MCF 10A (cell line): ENCODE measurements around the gene TAS2R41. TPM values are rescaled to one million over a fixed set of nuclear protein-coding genes. Genes with fewer than 3 reads are reported as not detected.

ENCODE experiments used
- BruUV-seq: library from RNA; stranded (reverse); fragments of 400-500 nt; replicated peaks from 2 replicates; lab custom pipeline; 2021; lab: Mats Ljungman, UMichigan
- CTCF ChIA-PET: fragments of 300-600 bp; sonication (Branson Sonifier 250); formaldehyde crosslinking; extraction: SDS; loops from one replicate; lab custom pipeline; 2021; ENCODE audit warnings: antibody characterized with exemption, inconsistent platforms; lab: Yijun Ruan, JAX
- POLR2A ChIA-PET: fragments of 300-600, 350-650 bp; sonication (Branson Sonifier 250); formaldehyde crosslinking; extraction: SDS; loops from one replicate; lab custom pipeline; 2020; ENCODE audit warnings: antibody characterized with exemption, inconsistent platforms; lab: Yijun Ruan, JAX
- DNase-seq: peaks from one replicate; pipeline ENCODE4 v3.0.0-alpha.2; 2018; ENCODE audit not compliant: unreplicated experiment
- H3K27ac Mint-ChIP-seq: one replicate; pipeline ENCODE4 v1.8.0; 2022; ENCODE audit warnings: mild to moderate bottlenecking, low read depth, mixed read lengths; ENCODE audit not compliant: unreplicated experiment
- H3K27me3 Mint-ChIP-seq: one replicate; pipeline ENCODE4 v1.8.0; 2022; ENCODE audit warnings: mixed read lengths; ENCODE audit not compliant: insufficient read depth, unreplicated experiment
- H3K36me3 Mint-ChIP-seq: one replicate; pipeline ENCODE4 v1.8.0; 2022; ENCODE audit warnings: mild to moderate bottlenecking, moderate library complexity, mixed read lengths; ENCODE audit not compliant: insufficient read depth, unreplicated experiment
- H3K4me1 Mint-ChIP-seq: one replicate; pipeline ENCODE4 v1.8.0; 2022; ENCODE audit warnings: mixed read lengths; ENCODE audit not compliant: insufficient read depth, unreplicated experiment
- H3K4me3 Mint-ChIP-seq: one replicate; pipeline ENCODE4 v1.8.0; 2022; ENCODE audit warnings: mild to moderate bottlenecking, moderate library complexity, mixed read lengths; ENCODE audit not compliant: unreplicated experiment
- H3K9me3 Mint-ChIP-seq: one replicate; pipeline ENCODE4 v1.8.0; 2022; ENCODE audit warnings: mixed read lengths; ENCODE audit not compliant: unreplicated experiment
- intact Hi-C: fragments of 100-400 bp; cut with micrococcal nuclease; formaldehyde crosslinking; loops from 2 replicates; pipeline ENCODE4 v1.14.1; 2022
- total RNA-seq: library from RNA; stranded (reverse); gene quantifications from 2 replicates; pipeline ENCODE4 v1.2.3, GENCODE V29; 2022
- TF ChIP-seq, protein P1 (sequence below): fragments of 200-600 bp; IDR thresholded peaks from one replicate; pipeline ENCODE4 v1.8.0; 2022; ENCODE audit warnings: antibody characterized with exemption, mild to moderate bottlenecking; ENCODE audit not compliant: unreplicated experiment

The TAS2R41 gene
- total RNA-seq, 1 experiment from 2014 or later, result not detected

DNA sequence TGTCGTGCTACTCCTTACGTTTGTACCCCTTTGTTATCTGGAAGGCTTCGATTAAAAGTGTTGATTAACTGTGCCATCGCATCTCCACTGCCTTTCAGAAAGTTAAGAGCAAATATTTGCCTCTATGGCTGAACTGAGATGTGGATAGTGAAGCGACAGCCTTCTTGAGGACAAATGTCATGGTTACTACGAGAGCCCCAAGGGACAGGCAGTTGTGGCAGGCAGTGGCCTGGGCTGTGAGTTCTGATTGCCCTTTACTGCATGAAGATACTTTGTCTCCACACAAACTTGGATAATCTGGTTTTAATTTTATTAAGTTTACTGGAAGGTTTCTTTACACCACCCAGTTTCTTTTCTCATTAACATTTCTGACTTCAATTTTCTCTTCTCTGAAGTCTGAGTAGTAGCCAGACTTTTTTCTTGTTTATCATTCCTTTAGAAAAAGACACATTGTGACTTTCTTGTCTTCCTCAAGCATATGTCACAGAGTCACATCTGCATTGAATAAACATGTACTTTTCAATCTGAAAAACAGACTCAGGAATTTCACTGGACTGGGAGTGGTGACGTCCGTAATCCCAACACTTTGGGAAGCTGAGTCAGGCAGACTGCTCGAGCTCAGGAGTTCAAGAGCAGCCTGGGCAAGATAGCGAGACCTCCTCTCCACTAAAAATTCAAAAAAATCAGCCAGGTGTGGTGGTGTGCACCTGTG lies 1.5 kb downstream of the TAS2R41 start:
- ChIA-PET POLR2A (no interaction called here), CTCF (interaction anchor here (3.7 kb wide), 1 partner anchor 12 kb away, joined by 18 read pairs; no protein-coding TSS in a partner anchor)
- TF ChIP-seq, protein P1, sequence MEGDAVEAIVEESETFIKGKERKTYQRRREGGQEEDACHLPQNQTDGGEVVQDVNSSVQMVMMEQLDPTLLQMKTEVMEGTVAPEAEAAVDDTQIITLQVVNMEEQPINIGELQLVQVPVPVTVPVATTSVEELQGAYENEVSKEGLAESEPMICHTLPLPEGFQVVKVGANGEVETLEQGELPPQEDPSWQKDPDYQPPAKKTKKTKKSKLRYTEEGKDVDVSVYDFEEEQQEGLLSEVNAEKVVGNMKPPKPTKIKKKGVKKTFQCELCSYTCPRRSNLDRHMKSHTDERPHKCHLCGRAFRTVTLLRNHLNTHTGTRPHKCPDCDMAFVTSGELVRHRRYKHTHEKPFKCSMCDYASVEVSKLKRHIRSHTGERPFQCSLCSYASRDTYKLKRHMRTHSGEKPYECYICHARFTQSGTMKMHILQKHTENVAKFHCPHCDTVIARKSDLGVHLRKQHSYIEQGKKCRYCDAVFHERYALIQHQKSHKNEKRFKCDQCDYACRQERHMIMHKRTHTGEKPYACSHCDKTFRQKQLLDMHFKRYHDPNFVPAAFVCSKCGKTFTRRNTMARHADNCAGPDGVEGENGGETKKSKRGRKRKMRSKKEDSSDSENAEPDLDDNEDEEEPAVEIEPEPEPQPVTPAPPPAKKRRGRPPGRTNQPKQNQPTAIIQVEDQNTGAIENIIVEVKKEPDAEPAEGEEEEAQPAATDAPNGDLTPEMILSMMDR, result no peak
- H3K27me3 Mint-ChIP-seq, result no peaks in the 10 kb centered on the region
- intact Hi-C loops, result no loop called here
- H3K27ac Mint-ChIP-seq, result no peak overlapping the region
- H3K9me3 Mint-ChIP-seq, result peaks cover 8% of the 10 kb centered on the region
- H3K4me3 Mint-ChIP-seq, result no peak overlapping the region
- H3K4me1 Mint-ChIP-seq, result no peaks in the 10 kb centered on the region
- no TSS peak for BruUV-seq
- no peaks in the 10 kb centered on the region for H3K36me3 Mint-ChIP-seq
- no peak for DNase-seq

DNA sequence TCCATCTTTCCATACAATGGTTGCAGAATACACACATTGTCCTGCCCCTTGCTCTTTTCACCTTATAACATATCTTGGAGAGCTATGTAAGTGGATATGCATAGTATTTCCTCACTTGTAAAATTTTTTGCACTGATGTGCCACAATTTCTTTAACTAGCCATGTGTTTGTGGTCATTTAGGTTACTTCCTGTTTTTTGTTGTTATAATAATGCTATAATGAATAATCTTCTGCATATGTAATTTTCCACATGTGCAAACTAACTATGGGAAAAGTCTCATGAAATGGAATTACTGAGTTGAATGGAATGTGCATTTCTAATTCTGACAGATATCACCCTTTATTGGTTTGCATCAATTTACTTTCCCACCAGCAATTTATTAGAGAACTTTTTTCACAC lies 2.8 kb downstream of the TAS2R41 start:
- POLR2A ChIA-PET, result interaction anchor here (1.4 kb wide), 1 partner anchor 9 kb away, joined by 4 read pairs; no protein-coding TSS in a partner anchor
- H3K36me3 Mint-ChIP-seq, result no peaks in the 10 kb centered on the region
- intact Hi-C loops, result no loop called here

DNA sequence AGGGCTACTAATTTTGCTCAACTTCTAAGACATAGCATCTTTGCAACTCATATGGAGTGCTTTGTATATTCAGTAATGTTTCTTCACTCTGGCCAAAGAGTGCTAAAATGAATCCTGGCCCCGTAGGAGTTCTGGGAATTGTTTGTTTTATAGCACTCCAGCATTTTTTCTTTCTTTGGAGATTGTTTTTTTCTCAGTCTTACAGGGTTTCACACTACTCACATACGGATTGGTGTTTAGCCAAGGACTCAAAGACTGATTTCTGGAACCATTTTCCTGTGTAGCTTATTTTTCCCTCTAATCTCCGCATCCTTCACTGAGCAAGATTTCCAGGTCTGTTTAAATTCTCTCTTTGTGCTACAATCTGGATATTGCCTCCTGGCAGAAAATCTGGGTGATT lies 6.4 kb downstream of the TAS2R41 start:
- intact Hi-C loops, result no loop called here
- ChIA-PET CTCF (interaction anchor here (1.2 kb wide), 1 partner anchor 243 kb away, joined by 3 read pairs; no protein-coding TSS in a partner anchor), POLR2A (no interaction called here)
- TF ChIP-seq, protein P1, result no peak
- no peak for DNase-seq
- Mint-ChIP-seq H3K27me3 (no peaks in the 10 kb centered on the region), H3K4me3 (no peak overlapping the region), H3K27ac (no peak overlapping the region), H3K4me1 (peaks cover 6% of the 10 kb centered on the region), H3K36me3 (no peaks in the 10 kb centered on the region), H3K9me3 (no peaks in the 10 kb centered on the region)
- BruUV-seq, result no TSS peak

More for the DNA sequence above, 2.8 kb downstream of the TAS2R41 start:
- no peaks in the 10 kb centered on the region for H3K9me3 Mint-ChIP-seq
- BruUV-seq, result no TSS peak
- DNase-seq, result no peak
- CTCF ChIA-PET, result interaction anchor here (3.7 kb wide), 1 partner anchor 11 kb away, joined by 18 read pairs; no protein-coding TSS in a partner anchor
- H3K4me1 Mint-ChIP-seq, result no peaks in the 10 kb centered on the region
- no peak overlapping the region for H3K27ac Mint-ChIP-seq
- no peak overlapping the region for H3K4me3 Mint-ChIP-seq
- no peaks in the 10 kb centered on the region for H3K27me3 Mint-ChIP-seq
- TF ChIP-seq, protein P1, result no peak

DNA sequence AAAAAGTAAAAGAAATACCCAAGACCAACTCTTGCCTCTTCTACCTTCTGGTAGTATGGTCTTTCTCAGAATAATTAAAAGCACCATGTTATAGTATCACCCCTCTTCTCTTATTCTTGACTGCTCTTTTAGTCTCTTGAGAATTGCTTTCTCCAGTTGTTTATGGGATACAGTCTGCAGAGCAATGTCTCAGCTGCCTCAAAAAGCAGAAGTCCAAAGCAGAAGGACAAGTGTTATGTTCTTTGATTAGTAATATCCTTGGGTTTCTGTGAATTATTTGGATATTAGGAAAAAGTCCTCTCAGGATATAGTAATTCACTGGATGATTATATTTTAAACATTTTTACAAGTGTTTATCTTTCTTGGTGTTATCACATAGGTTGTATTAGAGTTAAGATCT lies 7.4 kb downstream of the TAS2R41 start:
- BruUV-seq, result no TSS peak
- no peak for DNase-seq
- intact Hi-C loops, result no loop called here
- TF ChIP-seq, protein P1, result no peak
- no peaks in the 10 kb centered on the region for H3K27me3 Mint-ChIP-seq
- H3K4me3 Mint-ChIP-seq, result no peak overlapping the region
- H3K36me3 Mint-ChIP-seq, result no peaks in the 10 kb centered on the region
- ChIA-PET CTCF (interaction anchor here (0.6 to 0.7 kb wide), 2 partner anchors 270 to 457 kb away, joined by 3 read pairs; no protein-coding TSS in a partner anchor), POLR2A (no interaction called here)
- H3K27ac Mint-ChIP-seq, result no peak overlapping the region
- no peaks in the 10 kb centered on the region for H3K9me3 Mint-ChIP-seq
- peaks cover 6% of the 10 kb centered on the region for H3K4me1 Mint-ChIP-seq
